ENCODE data around the gene PHACTR1.
"Not testable (repeated sequence)": the region's sequence is repeated elsewhere in the genome, so short reads cannot be mapped to it uniquely, and the experiment has no call there.

PHACTR1 gene

DNA sequence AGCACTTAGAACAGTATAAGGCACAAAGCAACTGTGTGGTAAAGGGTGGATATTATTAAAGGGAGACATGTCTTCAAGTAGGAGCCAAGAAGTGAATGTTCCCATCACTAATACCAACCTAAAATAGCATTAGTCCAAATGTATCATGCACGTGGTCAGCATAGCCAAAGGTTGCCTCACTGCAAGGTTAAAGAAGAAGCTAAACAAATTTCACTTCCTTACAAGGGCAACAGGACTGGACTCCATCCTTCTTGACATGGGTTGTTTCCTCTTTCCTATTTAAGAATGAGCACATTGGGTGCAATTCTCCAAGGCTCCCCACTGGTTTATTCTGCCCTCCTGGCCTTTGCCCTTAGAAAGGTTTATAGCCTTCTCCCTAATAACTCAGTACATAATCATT lies 186.7 kb downstream of the PHACTR1 start:
- no peak for DNase-seq (ENCODE audit: low spot score)

DNA sequence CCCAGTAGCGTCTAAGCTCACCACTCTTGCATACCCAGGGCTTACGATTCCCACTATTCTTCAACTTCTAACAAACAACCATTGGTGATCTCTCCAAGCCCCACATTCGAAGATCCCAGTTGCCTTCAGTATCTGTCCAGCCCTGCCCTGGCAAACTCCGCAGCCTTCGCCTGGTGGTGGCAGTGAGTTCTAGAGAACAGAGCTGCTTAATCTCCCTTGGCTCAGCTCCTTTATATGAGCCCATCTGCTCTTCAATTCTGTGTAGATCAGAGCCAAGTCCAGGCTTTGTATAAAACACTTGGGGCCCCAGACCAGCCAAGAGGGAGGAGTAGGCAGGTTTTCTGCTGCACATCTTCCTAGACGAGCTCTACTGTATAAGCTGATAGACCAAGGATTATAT lies 193.3 kb downstream of the PHACTR1 start:
- no peak for DNase-seq (ENCODE audit: low spot score)

GRCh38 chr6:12911427-12911826 lies 194.9 kb downstream of the PHACTR1 start:
- DNase-seq (ENCODE audit: low spot score): peak; percentile 22

DNA sequence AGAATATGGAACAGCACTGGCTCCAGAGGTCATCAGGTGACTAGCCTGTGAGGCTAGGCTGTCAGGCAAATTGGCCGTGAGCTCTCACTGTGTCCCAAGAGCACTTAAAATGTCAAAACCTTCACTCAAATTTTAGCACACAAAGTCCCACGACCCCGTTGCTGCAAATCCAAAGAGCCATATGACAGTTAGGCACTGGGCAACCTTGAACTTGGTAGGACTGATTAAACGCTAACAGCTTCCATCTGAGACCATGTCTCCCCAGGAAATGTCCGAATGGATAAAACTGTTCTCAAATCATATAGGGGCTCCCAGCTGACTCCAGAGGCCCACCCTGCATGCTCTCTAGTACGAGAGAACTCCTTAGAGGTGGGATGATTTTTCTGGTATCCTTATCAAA lies 196.6 kb downstream of the PHACTR1 start:
- DNase-seq (ENCODE audit: low spot score): no peak

DNA sequence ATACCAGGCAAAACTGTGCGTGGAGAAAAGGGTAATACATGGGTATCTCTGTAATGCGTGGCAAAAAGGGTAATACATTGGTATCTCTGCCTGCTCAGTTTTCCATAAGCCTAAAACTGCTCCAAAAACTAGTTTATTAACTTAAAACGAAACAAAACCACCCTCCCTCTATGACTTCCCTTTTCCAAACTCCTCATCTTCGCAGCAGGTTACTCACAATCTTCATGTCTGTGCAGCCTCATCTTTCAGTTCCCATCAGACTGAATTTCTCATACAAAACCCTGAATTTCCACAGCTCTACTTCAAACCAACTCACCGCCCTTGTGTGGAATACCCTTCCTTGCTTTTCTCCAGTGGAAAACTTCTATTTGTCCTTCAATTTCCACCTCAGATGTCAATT lies 199.4 kb downstream of the PHACTR1 start:
- DNase-seq (ENCODE audit: low spot score): no peak

GRCh38 chr6:12916420-12917136 lies 200.0 kb downstream of the PHACTR1 start:
- DNase-seq (ENCODE audit: low spot score): no peak

GRCh38 chr6:12921467-12921866 lies 204.9 kb downstream of the PHACTR1 start:
- no peak for DNase-seq (ENCODE audit: low spot score)

DNA sequence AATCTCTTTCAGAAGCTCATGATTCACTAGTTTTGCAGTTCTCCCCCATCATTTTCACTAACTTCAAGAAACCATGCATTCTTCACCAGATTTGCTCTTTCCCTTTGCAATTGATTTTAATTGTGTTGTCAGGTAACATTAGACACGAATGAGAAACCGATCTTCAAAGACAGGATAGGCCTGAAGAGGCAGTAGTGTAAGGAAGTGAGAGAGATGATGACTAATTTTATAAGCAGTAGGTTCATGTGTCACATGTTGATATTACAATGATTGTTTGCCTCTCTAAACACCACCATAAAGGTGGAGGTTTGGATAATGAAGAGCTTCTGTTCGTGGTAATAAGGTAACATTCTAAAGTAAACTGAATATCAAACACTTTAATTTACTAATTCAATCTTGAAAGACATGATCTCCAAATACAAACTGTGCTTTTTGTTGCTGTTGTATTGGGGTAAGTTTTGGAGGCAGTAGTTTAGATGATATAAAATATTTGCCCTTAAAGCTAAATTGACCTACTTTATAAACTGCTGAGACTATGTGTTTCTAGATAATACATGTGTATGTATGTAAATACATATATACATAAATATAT lies 207.2 kb downstream of the PHACTR1 start:
- DNase-seq (ENCODE audit: low spot score): peak; percentile 1

GRCh38 chr6:12924911-12925310 lies 208.3 kb downstream of the PHACTR1 start:
- no peak for DNase-seq (ENCODE audit: low spot score)

DNA sequence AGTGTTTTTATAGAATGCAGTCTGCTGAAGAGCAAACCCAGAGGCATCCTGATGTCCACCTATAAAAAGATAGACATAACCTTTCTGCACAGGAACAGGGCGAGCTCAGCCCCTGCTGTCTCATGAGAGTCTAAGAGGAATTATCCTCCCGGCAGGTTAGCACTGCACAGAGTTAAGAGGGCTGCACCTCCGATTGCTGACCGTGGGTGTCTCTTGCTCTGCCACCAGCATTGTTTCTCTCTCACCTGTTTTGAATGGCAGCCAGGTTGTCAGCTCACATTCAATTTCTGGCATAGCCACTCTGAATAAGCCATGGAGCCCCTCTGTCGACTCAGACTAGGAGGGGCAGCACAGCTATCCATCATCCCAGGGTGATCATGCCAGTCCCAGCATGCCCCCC lies 211.2 kb downstream of the PHACTR1 start:
- no peak for DNase-seq (ENCODE audit: low spot score)

DNA sequence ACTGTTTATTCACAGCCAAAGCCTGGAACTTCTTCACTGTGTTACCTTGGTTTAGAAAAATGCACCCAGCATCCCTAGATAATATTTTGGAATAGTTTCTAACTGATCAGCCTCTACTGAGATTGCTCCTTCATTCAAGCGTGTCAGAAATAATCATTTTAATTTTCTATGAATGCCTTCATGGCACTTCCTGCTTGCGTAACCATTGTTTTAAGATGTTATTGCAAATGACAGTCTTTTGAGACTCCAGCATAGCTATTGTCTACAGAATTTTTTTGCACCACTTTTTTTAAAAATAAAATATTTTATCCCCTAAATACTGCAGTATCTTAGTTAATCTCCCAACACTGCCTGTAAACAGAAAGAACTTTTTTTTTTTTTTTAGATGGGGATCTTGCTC lies 213.1 kb downstream of the PHACTR1 start:
- no peak for DNase-seq (ENCODE audit: low spot score)

DNA sequence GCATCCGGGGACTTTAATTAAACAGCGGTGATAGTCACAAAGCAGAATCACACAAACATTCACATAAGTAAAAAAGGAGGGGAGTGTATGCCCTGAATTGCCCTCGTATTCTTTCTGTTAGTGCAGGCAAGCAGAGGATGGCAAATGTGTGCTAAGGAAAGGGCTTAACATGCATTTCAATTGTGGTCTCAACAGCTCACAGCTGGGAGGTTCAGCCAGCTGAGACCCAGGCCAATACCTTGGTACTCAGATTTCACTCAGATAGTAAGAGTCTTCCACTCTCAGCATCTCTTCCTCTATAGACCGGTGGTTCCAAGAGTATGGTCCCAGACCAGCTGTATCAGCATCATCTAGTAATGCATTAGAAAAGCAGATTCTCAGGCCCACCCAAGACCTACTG lies 215.1 kb downstream of the PHACTR1 start:
- no peak for DNase-seq (ENCODE audit: low spot score)

GRCh38 chr6:12935637-12936036 lies 219.1 kb downstream of the PHACTR1 start:
- no peak for DNase-seq (ENCODE audit: low spot score)

DNA sequence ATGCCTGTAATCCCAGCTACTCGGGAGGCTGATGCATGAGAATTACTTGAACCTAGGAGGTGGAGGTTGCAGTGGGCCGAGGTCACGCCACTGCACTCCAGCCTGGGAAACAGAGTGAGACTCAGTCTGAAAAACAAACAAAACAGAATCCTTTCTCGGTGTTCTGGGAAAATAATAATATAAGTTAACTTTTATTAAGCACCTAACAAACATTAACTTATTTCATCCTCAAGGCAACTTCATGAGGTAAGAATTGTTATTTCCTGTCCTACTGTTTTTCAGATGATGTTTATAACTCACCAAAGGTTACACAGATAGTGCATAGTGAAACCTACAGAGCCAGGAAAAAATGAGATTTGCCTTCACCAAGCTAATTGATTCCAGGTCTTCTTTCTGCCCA lies 221.4 kb downstream of the PHACTR1 start:
- no peak for DNase-seq (ENCODE audit: low spot score)

- DNase-seq (ENCODE audit: low spot score): no peak
Measured at GRCh38 chr6:12939314-12939713, 222.7 kb downstream of the PHACTR1 start.

DNA sequence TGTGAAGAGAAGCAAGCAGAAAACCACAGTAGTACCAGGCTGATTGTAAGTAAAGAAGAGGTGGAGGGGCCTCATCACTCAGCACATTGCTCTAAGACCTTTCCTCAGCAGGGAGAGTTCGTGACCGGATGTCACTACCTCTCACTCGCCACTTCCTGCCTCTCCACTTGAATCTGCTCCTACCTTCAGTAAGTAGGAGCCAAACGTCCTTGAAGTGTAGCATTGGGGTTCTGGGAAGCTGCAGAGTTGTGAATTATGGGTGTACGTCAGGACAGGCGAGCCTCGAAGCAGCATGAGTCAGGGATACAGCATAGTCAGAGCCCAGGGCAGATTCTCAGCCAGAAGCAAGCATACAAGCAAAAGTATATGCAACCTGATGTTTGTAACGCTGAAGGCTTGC lies 224.9 kb downstream of the PHACTR1 start:
- DNase-seq (ENCODE audit: low spot score): no peak

GRCh38 chr6:12943549-12943948 lies 227.0 kb downstream of the PHACTR1 start:
- no peak for DNase-seq (ENCODE audit: low spot score)

DNA sequence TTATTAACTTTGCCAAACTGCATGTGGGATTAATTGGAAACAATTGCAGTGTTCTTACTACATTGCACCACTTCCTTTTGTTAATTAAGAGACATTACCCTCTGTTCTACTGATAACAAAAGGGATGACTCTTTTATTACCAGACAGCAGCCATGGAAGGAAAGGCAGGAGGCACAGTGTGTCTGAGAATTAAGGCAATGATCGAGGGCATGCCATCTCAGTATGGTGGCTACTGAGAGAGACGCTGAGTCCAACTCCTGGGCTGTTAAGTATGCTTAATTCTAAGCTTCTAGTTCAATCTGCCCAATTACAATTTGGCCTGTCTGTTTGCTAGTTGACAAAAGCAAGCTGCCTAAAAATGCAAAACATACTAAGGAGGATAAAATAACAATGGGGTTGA lies 227.4 kb downstream of the PHACTR1 start:
- DNase-seq (ENCODE audit: low spot score): no peak

GRCh38 chr6:12944528-12944927 lies 228.0 kb downstream of the PHACTR1 start:
- DNase-seq (ENCODE audit: low spot score): not testable (repeated sequence)

DNA sequence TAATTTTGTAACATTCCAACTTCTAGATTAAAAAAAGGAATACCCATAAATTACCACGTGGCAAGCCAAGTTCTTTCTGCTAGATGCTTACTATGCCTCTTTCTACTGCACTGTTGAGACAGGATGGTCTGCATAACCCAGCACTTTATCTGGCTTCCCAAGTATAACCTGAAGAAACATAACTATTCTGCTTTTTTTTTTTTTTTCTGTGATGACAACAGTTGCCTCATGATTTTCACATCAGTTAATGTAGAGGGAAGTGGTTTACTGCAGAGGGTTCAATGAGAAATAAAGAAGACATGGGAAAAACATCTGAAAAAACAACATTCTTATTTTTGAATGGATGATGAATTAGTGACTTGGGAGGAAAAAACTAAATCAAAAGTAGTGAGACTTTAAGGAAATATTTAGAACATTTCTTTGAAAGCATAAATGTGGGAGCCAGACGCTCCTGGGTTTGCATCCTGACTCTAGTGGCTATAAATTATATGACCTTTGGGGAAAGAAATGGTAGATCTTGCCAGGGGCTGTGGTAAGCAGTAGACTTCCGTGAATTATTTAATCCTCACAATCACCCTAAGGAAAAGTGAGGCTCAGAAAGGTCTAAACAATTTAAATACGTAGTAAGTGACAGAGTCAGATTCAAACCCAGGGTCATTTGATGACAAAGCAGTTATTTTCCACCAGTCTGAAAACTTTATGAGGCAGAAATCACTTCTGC lies 230.7 kb downstream of the PHACTR1 start:
- no peak for DNase-seq (ENCODE audit: low spot score)

GRCh38 chr6:12947967-12948366 lies 231.4 kb downstream of the PHACTR1 start:
- DNase-seq (ENCODE audit: low spot score): no peak

- no peak for DNase-seq (ENCODE audit: low spot score)
Measured at GRCh38 chr6:12950976-12951375, 234.4 kb downstream of the PHACTR1 start.

DNA sequence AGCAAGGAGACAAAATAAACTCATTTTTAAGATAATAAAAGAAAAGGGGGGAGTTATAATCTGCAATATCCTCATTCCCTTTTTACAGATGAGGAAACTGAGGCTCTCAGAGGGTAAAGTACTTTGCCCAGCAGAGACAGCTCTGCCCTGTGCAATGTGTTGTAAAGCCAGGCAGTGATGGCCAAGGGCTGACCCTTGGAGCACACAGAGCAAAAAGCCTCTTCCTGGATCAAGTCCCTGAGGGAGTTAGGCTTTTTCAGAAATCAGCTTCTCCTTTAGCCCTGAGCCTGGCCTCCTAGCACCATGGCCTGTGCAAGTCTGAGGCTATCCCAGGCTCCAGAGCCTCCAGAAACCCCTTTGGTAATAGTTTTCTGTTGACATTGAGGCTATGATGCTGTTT lies 234.8 kb downstream of the PHACTR1 start:
- no peak for DNase-seq (ENCODE audit: low spot score)

Data from SW480 (cell line).